ENCODE results near the gene IYD.
"Not testable (repeated sequence)": the region's sequence is repeated elsewhere in the genome, so short reads cannot be mapped to it uniquely, and the experiment has no call there.

IYD gene

GRCh38 chr6:150373260-150373701, 4.5 kb downstream of the IYD start:
- Histone ChIP-seq H2BK15ac (ENCODE audit: low read length) (no peak overlapping the region), H3K4me1 (ENCODE audit: control insufficient read depth in 2 of 2, insufficient read depth in 1 of 2, low read depth in 1 of 2, low read length in 2 of 2) (peaks cover 4 to 8% of the 10 kb centered on the region in 2 donors), H3K79me1 (ENCODE audit: low read depth, low read length) (no peaks in the 10 kb centered on the region), H3K4me2 (ENCODE audit: insufficient read depth, low read length, poor library complexity, severe bottlenecking) (no peak overlapping the region), H3K9ac (ENCODE audit: low read depth, low read length, poor library complexity) (no peak overlapping the region), H3K14ac (ENCODE audit: low read length) (no peak overlapping the region), H2BK12ac (ENCODE audit: low read length) (no peak overlapping the region), H3K18ac (ENCODE audit: low read length) (no peak overlapping the region), H3K27me3 (ENCODE audit: control insufficient read depth in 3 of 3, insufficient read depth in 3 of 3, low read depth in 1 of 3, low read length in 3 of 3) (peaks cover 0 to 21% (median 0%) of the 10 kb centered on the region in 3 experiments), H3K4ac (ENCODE audit: low read length) (no peak overlapping the region), H4K91ac (ENCODE audit: low read depth, low read length, poor library complexity) (no peak overlapping the region), H3K27ac (replicated peaks; ENCODE audit: low read length) (no peak overlapping the region), H3K23ac (ENCODE audit: low read depth, low read length, poor library complexity) (no peak overlapping the region), H3K36me3 (replicated peaks in 1 of 2; ENCODE audit: control insufficient read depth in 2 of 2, insufficient read depth in 2 of 2, low read length in 2 of 2) (no peaks in the 10 kb centered on the region), H3K9me3 (replicated peaks in 1 of 2; ENCODE audit: control insufficient read depth in 2 of 2, insufficient read depth in 1 of 2, low read depth in 1 of 2, low read length in 2 of 2) (peaks cover 0 to 2% of the 10 kb centered on the region in 2 donors), H2AK5ac (ENCODE audit: low read depth, low read length) (no peak overlapping the region), H3K4me3 (ENCODE audit: low read length in 2 of 2) (no peak overlapping the region), H4K8ac (ENCODE audit: low read depth, low read length) (no peak overlapping the region), H2AFZ (ENCODE audit: low read length) (no peak overlapping the region), H2BK5ac (ENCODE audit: low read length) (no peak overlapping the region), H2BK120ac (ENCODE audit: low read depth, low read length) (no peak overlapping the region)
- no peak for DNase-seq (ENCODE audit: low spot score)
- WGBS, 2 donors (ENCODE audit: extremely low coverage in 2 of 2, insufficient read length in 2 of 2, insufficient replicate concordance in 1 of 2): no CpG with 5 or more reads among the region's 2 CpGs

GRCh38 chr6:150374346-150374745, 5.5 kb downstream of the IYD start:
- not testable (repeated sequence) for H4K91ac ChIP-seq (ENCODE audit: low read depth, low read length, poor library complexity); H4K8ac ChIP-seq (ENCODE audit: low read depth, low read length); H2BK12ac ChIP-seq (ENCODE audit: low read length); H3K4me3 ChIP-seq (ENCODE audit: low read length in 2 of 2); H2BK120ac ChIP-seq (ENCODE audit: low read depth, low read length); H3K79me1 ChIP-seq (ENCODE audit: low read depth, low read length); H2BK15ac ChIP-seq (ENCODE audit: low read length); DNase-seq (ENCODE audit: low spot score); H3K23ac ChIP-seq (ENCODE audit: low read depth, low read length, poor library complexity); H3K18ac ChIP-seq (ENCODE audit: low read length); H3K36me3 ChIP-seq (replicated peaks in 1 of 2; ENCODE audit: control insufficient read depth in 2 of 2, insufficient read depth in 2 of 2, low read length in 2 of 2); H3K4me2 ChIP-seq (ENCODE audit: insufficient read depth, low read length, poor library complexity, severe bottlenecking); H3K4ac ChIP-seq (ENCODE audit: low read length); H3K9ac ChIP-seq (ENCODE audit: low read depth, low read length, poor library complexity); H2AK5ac ChIP-seq (ENCODE audit: low read depth, low read length); H3K27ac ChIP-seq (replicated peaks; ENCODE audit: low read length); H2BK5ac ChIP-seq (ENCODE audit: low read length); H3K4me1 ChIP-seq (ENCODE audit: control insufficient read depth in 2 of 2, insufficient read depth in 1 of 2, low read depth in 1 of 2, low read length in 2 of 2); H3K14ac ChIP-seq (ENCODE audit: low read length); H3K9me3 ChIP-seq (replicated peaks in 1 of 2; ENCODE audit: control insufficient read depth in 2 of 2, insufficient read depth in 1 of 2, low read depth in 1 of 2, low read length in 2 of 2); H2AFZ ChIP-seq (ENCODE audit: low read length)
- H3K27me3 ChIP-seq (ENCODE audit: control insufficient read depth in 3 of 3, insufficient read depth in 3 of 3, low read depth in 1 of 3, low read length in 3 of 3): peaks cover 0 to 21% (median 0%) of the 10 kb centered on the region in 3 experiments
- no CpG with 5 or more reads among the region's 5 CpGs for WGBS, 2 donors (ENCODE audit: extremely low coverage in 2 of 2, insufficient read length in 2 of 2, insufficient replicate concordance in 1 of 2)

GRCh38 chr6:150377211-150377781, 8.5 kb downstream of the IYD start:
- no peak overlapping the region for H3K18ac ChIP-seq (ENCODE audit: low read length)
- no peak overlapping the region for H3K4me2 ChIP-seq (ENCODE audit: insufficient read depth, low read length, poor library complexity, severe bottlenecking)
- no peak overlapping the region for H3K4me3 ChIP-seq (ENCODE audit: low read length in 2 of 2)
- no peak overlapping the region for H2BK15ac ChIP-seq (ENCODE audit: low read length)
- no peak overlapping the region for H3K9ac ChIP-seq (ENCODE audit: low read depth, low read length, poor library complexity)
- H4K8ac ChIP-seq (ENCODE audit: low read depth, low read length): no peak overlapping the region
- H3K79me1 ChIP-seq (ENCODE audit: low read depth, low read length): no peaks in the 10 kb centered on the region
- H2AFZ ChIP-seq (ENCODE audit: low read length): peak overlapping the region; percentile 45
- H3K27me3 ChIP-seq (ENCODE audit: control insufficient read depth in 3 of 3, insufficient read depth in 3 of 3, low read depth in 1 of 3, low read length in 3 of 3): peaks cover 0 to 24% (median 0%) of the 10 kb centered on the region in 3 experiments
- H3K14ac ChIP-seq (ENCODE audit: low read length): no peak overlapping the region
- WGBS, 2 donors (ENCODE audit: extremely low coverage in 2 of 2, insufficient read length in 2 of 2, insufficient replicate concordance in 1 of 2): no CpG with 5 or more reads among the region's 4 CpGs
- H4K91ac ChIP-seq (ENCODE audit: low read depth, low read length, poor library complexity): no peak overlapping the region
- no peak overlapping the region for H3K4ac ChIP-seq (ENCODE audit: low read length)
- no peak overlapping the region for H2BK120ac ChIP-seq (ENCODE audit: low read depth, low read length)
- peaks cover 4 to 6% of the 10 kb centered on the region in 2 donors for H3K4me1 ChIP-seq (ENCODE audit: control insufficient read depth in 2 of 2, insufficient read depth in 1 of 2, low read depth in 1 of 2, low read length in 2 of 2)
- H3K27ac ChIP-seq (replicated peaks; ENCODE audit: low read length): no peak overlapping the region
- H3K9me3 ChIP-seq (replicated peaks in 1 of 2; ENCODE audit: control insufficient read depth in 2 of 2, insufficient read depth in 1 of 2, low read depth in 1 of 2, low read length in 2 of 2): no peaks in the 10 kb centered on the region
- no peaks in the 10 kb centered on the region for H3K36me3 ChIP-seq (replicated peaks in 1 of 2; ENCODE audit: control insufficient read depth in 2 of 2, insufficient read depth in 2 of 2, low read length in 2 of 2)
- H2AK5ac ChIP-seq (ENCODE audit: low read depth, low read length): no peak overlapping the region
- H2BK12ac ChIP-seq (ENCODE audit: low read length): no peak overlapping the region
- no peak overlapping the region for H2BK5ac ChIP-seq (ENCODE audit: low read length)
- peak; percentile 17 for DNase-seq (ENCODE audit: low spot score)
- H3K23ac ChIP-seq (ENCODE audit: low read depth, low read length, poor library complexity): no peak overlapping the region

- no peak overlapping the region for H3K18ac ChIP-seq (ENCODE audit: low read length)
- no peak overlapping the region for H2AK5ac ChIP-seq (ENCODE audit: low read depth, low read length)
- no peak overlapping the region for H4K8ac ChIP-seq (ENCODE audit: low read depth, low read length)
- no peak overlapping the region for H3K27ac ChIP-seq (replicated peaks; ENCODE audit: low read length)
- no peak overlapping the region for H3K4me2 ChIP-seq (ENCODE audit: insufficient read depth, low read length, poor library complexity, severe bottlenecking)
- no peak for DNase-seq (ENCODE audit: low spot score)
- WGBS, 2 donors (ENCODE audit: extremely low coverage in 2 of 2, insufficient read length in 2 of 2, insufficient replicate concordance in 1 of 2): no CpG with 5 or more reads among the region's 1 CpG
- H3K79me1 ChIP-seq (ENCODE audit: low read depth, low read length): no peaks in the 10 kb centered on the region
- no peaks in the 10 kb centered on the region for H3K9me3 ChIP-seq (replicated peaks in 1 of 2; ENCODE audit: control insufficient read depth in 2 of 2, insufficient read depth in 1 of 2, low read depth in 1 of 2, low read length in 2 of 2)
- H2BK12ac ChIP-seq (ENCODE audit: low read length): no peak overlapping the region
- H3K23ac ChIP-seq (ENCODE audit: low read depth, low read length, poor library complexity): no peak overlapping the region
- no peak overlapping the region for H3K14ac ChIP-seq (ENCODE audit: low read length)
- H3K36me3 ChIP-seq (replicated peaks in 1 of 2; ENCODE audit: control insufficient read depth in 2 of 2, insufficient read depth in 2 of 2, low read length in 2 of 2): no peaks in the 10 kb centered on the region
- no peak overlapping the region for H2AFZ ChIP-seq (ENCODE audit: low read length)
- H3K4me3 ChIP-seq (ENCODE audit: low read length in 2 of 2): no peak overlapping the region
- H2BK5ac ChIP-seq (ENCODE audit: low read length): no peak overlapping the region
- H3K9ac ChIP-seq (ENCODE audit: low read depth, low read length, poor library complexity): no peak overlapping the region
- no peak overlapping the region for H2BK15ac ChIP-seq (ENCODE audit: low read length)
- peaks cover 0 to 37% (median 0%) of the 10 kb centered on the region in 3 experiments for H3K27me3 ChIP-seq (ENCODE audit: control insufficient read depth in 3 of 3, insufficient read depth in 3 of 3, low read depth in 1 of 3, low read length in 3 of 3)
- no peak overlapping the region for H2BK120ac ChIP-seq (ENCODE audit: low read depth, low read length)
- H3K4ac ChIP-seq (ENCODE audit: low read length): no peak overlapping the region
- H4K91ac ChIP-seq (ENCODE audit: low read depth, low read length, poor library complexity): no peak overlapping the region
- peaks cover 4 to 6% of the 10 kb centered on the region in 2 donors for H3K4me1 ChIP-seq (ENCODE audit: control insufficient read depth in 2 of 2, insufficient read depth in 1 of 2, low read depth in 1 of 2, low read length in 2 of 2)
Observed at GRCh38 chr6:150380256-150380655, 11.4 kb downstream of the IYD start.
